ENCODE data around the gene COBL.

COBL gene

GRCh38 chr7:51072281-51072680 lies 244.3 kb downstream of the COBL start:
- DNase-seq (ENCODE audit: low read depth): no peak
- no peak overlapping the region for H3K4me3 ChIP-seq (replicated peaks; ENCODE audit: low read depth, low read length)
- no peak for TF ChIP-seq CTCF (IDR thresholded peaks at IDR 0.05; ENCODE audit: low read length, missing control alignments)

- H3K4me3 ChIP-seq (replicated peaks; ENCODE audit: low read depth, low read length): no peak overlapping the region
- TF ChIP-seq CTCF (IDR thresholded peaks at IDR 0.05; ENCODE audit: low read length, missing control alignments): no peak
- DNase-seq (ENCODE audit: low read depth): no peak
These were observed 245.2 kb downstream of the COBL start for GRCh38 chr7:51071427-51071826.

GRCh38 chr7:51070151-51070550 lies 246.5 kb downstream of the COBL start:
- TF ChIP-seq CTCF (IDR thresholded peaks at IDR 0.05; ENCODE audit: low read length, missing control alignments): no peak
- H3K4me3 ChIP-seq (replicated peaks; ENCODE audit: low read depth, low read length): no peak overlapping the region
- DNase-seq (ENCODE audit: low read depth): no peak

GRCh38 chr7:51069411-51070083 lies 247.1 kb downstream of the COBL start:
- no peak for DNase-seq (ENCODE audit: low read depth)
- no peak for TF ChIP-seq CTCF (IDR thresholded peaks at IDR 0.05; ENCODE audit: low read length, missing control alignments)
- no peak overlapping the region for H3K4me3 ChIP-seq (replicated peaks; ENCODE audit: low read depth, low read length)

- no peak overlapping the region for H3K4me3 ChIP-seq (replicated peaks; ENCODE audit: low read depth, low read length)
- TF ChIP-seq CTCF (IDR thresholded peaks at IDR 0.05; ENCODE audit: low read length, missing control alignments): no peak
- DNase-seq (ENCODE audit: low read depth): no peak
These were observed 248.2 kb downstream of the COBL start for GRCh38 chr7:51068401-51068800.

- no peak overlapping the region for H3K4me3 ChIP-seq (replicated peaks; ENCODE audit: low read depth, low read length)
These were observed 248.9 kb downstream of the COBL start for GRCh38 chr7:51067757-51068156.

More at GRCh38 chr7:51067757-51068156, 248.9 kb downstream of the COBL start:
- peak; percentile 85 for TF ChIP-seq CTCF (IDR thresholded peaks at IDR 0.05; ENCODE audit: low read length, missing control alignments)
- DNase-seq (ENCODE audit: low read depth): peak; percentile 85

All from fibroblast of pulmonary artery (primary cell).